Neural progenitor cell (in vitro differentiated cells): ENCODE results near the gene NCOA3. TPM values are rescaled to one million over a fixed set of nuclear protein-coding genes. Genes with fewer than 3 reads are reported as not detected.
"Not testable (repeated sequence)": the region's sequence is repeated elsewhere in the genome, so short reads cannot be mapped to it uniquely, and the experiment has no call there.

Source experiments
- DNase-seq: peaks from one replicate; pipeline ENCODE4 v3.0.0-alpha.2; 2016; ENCODE audit warnings: low spot score
- H2AFZ ChIP-seq: fragments of 200-600 bp; sonication (generic); replicated peaks from 2 replicates; pipeline ENCODE4 v1.6.1; 2016; ENCODE audit warnings: antibody characterized with exemption
- H3F3A ChIP-seq: fragments of 200-600 bp; sonication (generic); 2 replicates; pipeline ENCODE4 v1.6.1; 2016; ENCODE audit warnings: antibody characterized with exemption, low read depth
- H3K27ac ChIP-seq: fragments of 200-600 bp; sonication (generic); 2 replicates; pipeline ENCODE4 v1.5.1; 2016; ENCODE audit warnings: mild to moderate bottlenecking
- H3K27me3 ChIP-seq: fragments of 200-600 bp; sonication (generic); 2 replicates; pipeline ENCODE4 v1.6.1; 2016; ENCODE audit warnings: mild to moderate bottlenecking, moderate library complexity
- H3K36me3 ChIP-seq: fragments of 200-600 bp; sonication (generic); 2 replicates; pipeline ENCODE4 v1.5.1; 2016
- H3K4me1 ChIP-seq: fragments of 200-600 bp; sonication (generic); 2 replicates; pipeline ENCODE4 v1.6.1; 2016; ENCODE audit warnings: mixed run types
- H3K4me2 ChIP-seq: fragments of 200-600 bp; sonication (generic); 2 replicates; pipeline ENCODE4 v1.6.1; 2016
- H3K4me3 ChIP-seq: fragments of 200-600 bp; sonication (generic); 2 replicates; pipeline ENCODE4 v1.5.1; 2016
- H3K79me2 ChIP-seq: fragments of 200-600 bp; sonication (generic); 2 replicates; pipeline ENCODE4 v1.6.1; 2016; ENCODE audit warnings: low read depth
- H3K9ac ChIP-seq: fragments of 200-600 bp; sonication (generic); 2 replicates; pipeline ENCODE4 v1.6.1; 2016
- H3K9me3 ChIP-seq: fragments of 200-600 bp; sonication (generic); 2 replicates; pipeline ENCODE4 v1.5.1; 2016; ENCODE audit warnings: low read depth
- H4K20me1 ChIP-seq: fragments of 200-600 bp; sonication (generic); 2 replicates; pipeline ENCODE4 v1.6.1; 2016; ENCODE audit warnings: low read depth
- H3K27ac Mint-ChIP-seq: 3 replicates; pipeline ENCODE4 v1.8.0; 2021; ENCODE audit warnings: mixed read lengths
- H3K27me3 Mint-ChIP-seq: 2 replicates; pipeline ENCODE4 v1.8.0; 2022; ENCODE audit warnings: low read depth, mild to moderate bottlenecking, inconsistent platforms, moderate library complexity, mixed read lengths; ENCODE audit not compliant: insufficient read depth
- H3K36me3 Mint-ChIP-seq: 3 replicates; pipeline ENCODE4 v1.8.0; 2021; ENCODE audit warnings: mixed read lengths
- H3K4me1 Mint-ChIP-seq: 3 replicates; pipeline ENCODE4 v1.8.0; 2021; ENCODE audit warnings: mixed read lengths
- H3K4me3 Mint-ChIP-seq: 3 replicates; pipeline ENCODE4 v1.8.0; 2021; ENCODE audit warnings: mild to moderate bottlenecking, moderate library complexity, mixed read lengths
- H3K9me3 Mint-ChIP-seq: 3 replicates; pipeline ENCODE4 v1.8.0; 2020; ENCODE audit warnings: mixed read lengths
- CTCF ChIP-seq: fragments of 200-600 bp; sonication (generic); IDR thresholded peaks from 2 replicates; pipeline ENCODE4 v1.5.1; 2017; ENCODE audit warnings: antibody characterized with exemption, mild to moderate bottlenecking
- EZH2 ChIP-seq: fragments of 200-600 bp; sonication (generic); IDR thresholded peaks from 2 replicates; pipeline ENCODE4 v1.6.1; 2017; ENCODE audit warnings: antibody characterized with exemption, mild to moderate bottlenecking, moderate library complexity
- EZH2phosphoT487 ChIP-seq: fragments of 200-600 bp; sonication (generic); IDR thresholded peaks from 2 replicates; pipeline ENCODE4 v1.6.1; 2017; ENCODE audit warnings: antibody characterized with exemption
- total RNA-seq: library from RNA; depleted of rRNA; stranded (reverse); fragments of >200 nt; gene quantifications from 2 replicates; pipeline ENCODE4 v1.2.3, GENCODE V29; 2015; ENCODE audit warnings: low replicate concordance

NCOA3 gene
- total RNA-seq, 1 donor from 2014 or later: 64.5 TPM

GRCh38 chr20:47551841-47552240, 50.2 kb downstream of the NCOA3 start:
- Histone ChIP-seq H2AFZ (no peak overlapping the region), H3K4me3 (no peak overlapping the region), H3K27me3 (no peaks in the 10 kb centered on the region), H3F3A (peaks cover 11% of the 10 kb centered on the region), H3K9ac (no peak overlapping the region), H3K79me2 (peaks cover 91% of the 10 kb centered on the region), H3K27ac (no peak overlapping the region), H4K20me1 (peaks cover 58% of the 10 kb centered on the region), H3K4me1 (peaks cover 10% of the 10 kb centered on the region), H3K9me3 (no peaks in the 10 kb centered on the region), H3K4me2 (no peak overlapping the region), H3K36me3 (no peaks in the 10 kb centered on the region)
- peaks cover 1% of the 10 kb centered on the region for H3K36me3 Mint-ChIP-seq
- no peak overlapping the region for H3K4me3 Mint-ChIP-seq
- DNase-seq: no peak
- peaks cover 23% of the 10 kb centered on the region for H3K4me1 Mint-ChIP-seq
- no peaks in the 10 kb centered on the region for H3K27me3 Mint-ChIP-seq
- no peak for TF ChIP-seq EZH2phosphoT487
- H3K9me3 Mint-ChIP-seq: peaks cover 4% of the 10 kb centered on the region
- H3K27ac Mint-ChIP-seq: no peak overlapping the region

DNA sequence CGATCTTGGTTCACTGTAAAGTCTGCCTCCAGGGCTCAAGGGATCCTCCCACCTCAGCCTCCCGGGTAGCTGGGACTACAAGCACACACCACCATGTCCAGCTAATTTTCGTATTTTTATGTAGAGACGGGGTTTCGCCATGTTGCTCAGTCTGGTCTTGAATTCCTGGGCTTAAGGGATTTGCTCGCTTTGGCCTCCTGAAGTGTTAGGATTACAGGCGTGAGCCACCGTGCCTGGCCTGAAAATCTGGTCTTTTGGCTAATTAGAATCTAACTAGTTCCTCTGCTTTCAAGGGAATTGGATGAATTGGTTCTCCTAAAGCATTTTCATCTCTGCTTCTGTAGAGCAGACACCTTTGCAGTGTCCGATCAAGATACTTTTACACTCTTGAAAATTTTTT, 51.3 kb downstream of the NCOA3 start:
- no peak overlapping the region for H2AFZ ChIP-seq
- H4K20me1 ChIP-seq: peaks cover 59% of the 10 kb centered on the region
- Mint-ChIP-seq H3K4me1 (peaks cover 32% of the 10 kb centered on the region), H3K36me3 (no peaks in the 10 kb centered on the region), H3K9me3 (peaks cover 4% of the 10 kb centered on the region), H3K27ac (no peak overlapping the region), H3K4me3 (no peak overlapping the region), H3K27me3 (no peaks in the 10 kb centered on the region)
- H3K9me3 ChIP-seq: no peaks in the 10 kb centered on the region
- H3K4me2 ChIP-seq: no peak overlapping the region
- DNase-seq: no peak
- H3F3A ChIP-seq: peaks cover 22% of the 10 kb centered on the region
- TF ChIP-seq EZH2: no peak
- no peak for TF ChIP-seq CTCF
- no peak overlapping the region for H3K4me3 ChIP-seq
- H3K79me2 ChIP-seq: peaks cover 91% of the 10 kb centered on the region
- H3K36me3 ChIP-seq: no peaks in the 10 kb centered on the region
- no peak overlapping the region for H3K9ac ChIP-seq
- peaks cover 22% of the 10 kb centered on the region for H3K4me1 ChIP-seq
- H3K27me3 ChIP-seq: no peaks in the 10 kb centered on the region
- no peak overlapping the region for H3K27ac ChIP-seq

GRCh38 chr20:47553594-47554235, 52.0 kb downstream of the NCOA3 start:
- not testable (repeated sequence) for H3K9me3 ChIP-seq, H3K36me3 Mint-ChIP-seq, H3K9ac ChIP-seq, H2AFZ ChIP-seq, H3K27me3 Mint-ChIP-seq, H3K4me2 ChIP-seq, H3K27ac ChIP-seq, H3K4me3 Mint-ChIP-seq, DNase-seq, H3K4me3 ChIP-seq, H3K36me3 ChIP-seq, H3K9me3 Mint-ChIP-seq, H3K27me3 ChIP-seq, H3K27ac Mint-ChIP-seq
- H3K79me2 ChIP-seq: peaks cover 91% of the 10 kb centered on the region
- peaks cover 30% of the 10 kb centered on the region for H3F3A ChIP-seq
- H4K20me1 ChIP-seq: peaks cover 64% of the 10 kb centered on the region
- H3K4me1 Mint-ChIP-seq: peaks cover 35% of the 10 kb centered on the region
- H3K4me1 ChIP-seq: peaks cover 27% of the 10 kb centered on the region

DNA sequence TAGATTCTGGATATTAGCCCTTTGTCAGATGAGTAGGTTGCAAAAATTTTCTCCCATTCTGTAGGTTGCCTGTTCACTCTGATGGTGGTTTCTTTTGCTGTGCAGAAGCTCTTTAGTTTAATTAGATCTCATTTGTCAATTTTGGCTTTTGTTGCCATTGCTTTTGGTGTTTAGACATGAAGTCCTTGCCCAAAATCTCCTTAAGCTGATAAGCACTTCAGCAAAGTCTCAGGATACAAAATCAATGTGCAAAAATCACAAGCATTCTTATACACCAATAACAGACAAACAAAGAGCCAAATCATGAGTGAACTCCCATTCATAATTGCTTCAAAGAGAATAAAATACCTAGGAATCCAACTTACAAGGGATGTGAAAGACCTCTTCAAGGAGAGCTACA, 52.6 kb downstream of the NCOA3 start:
- peaks cover 35% of the 10 kb centered on the region for H3F3A ChIP-seq
- not testable (repeated sequence) for H3K4me3 ChIP-seq, H3K4me3 Mint-ChIP-seq, H3K27me3 Mint-ChIP-seq, H3K9me3 ChIP-seq, H2AFZ ChIP-seq, H3K27me3 ChIP-seq, H3K36me3 ChIP-seq, H3K9me3 Mint-ChIP-seq, DNase-seq, H3K9ac ChIP-seq, H3K36me3 Mint-ChIP-seq, H3K4me2 ChIP-seq, H3K27ac ChIP-seq, H3K27ac Mint-ChIP-seq
- H3K4me1 ChIP-seq: peaks cover 33% of the 10 kb centered on the region
- H4K20me1 ChIP-seq: peaks cover 65% of the 10 kb centered on the region
- peaks cover 40% of the 10 kb centered on the region for H3K4me1 Mint-ChIP-seq
- peaks cover 91% of the 10 kb centered on the region for H3K79me2 ChIP-seq

GRCh38 chr20:47557218-47557617, 55.5 kb downstream of the NCOA3 start:
- no peaks in the 10 kb centered on the region for H3K9me3 ChIP-seq
- no peaks in the 10 kb centered on the region for H3K27me3 ChIP-seq
- H3K4me2 ChIP-seq: peak overlapping the region; percentile 31
- peaks cover 72% of the 10 kb centered on the region for H4K20me1 ChIP-seq
- H2AFZ ChIP-seq: no peak overlapping the region
- H3K4me1 ChIP-seq: peaks cover 35% of the 10 kb centered on the region
- H3K9me3 Mint-ChIP-seq: peaks cover 4% of the 10 kb centered on the region
- peak overlapping the region; percentile 3 for H3K27ac ChIP-seq
- H3K36me3 Mint-ChIP-seq: no peaks in the 10 kb centered on the region
- H3K27me3 Mint-ChIP-seq: no peaks in the 10 kb centered on the region
- H3K27ac Mint-ChIP-seq: no peak overlapping the region
- peaks cover 91% of the 10 kb centered on the region for H3K79me2 ChIP-seq
- H3K36me3 ChIP-seq: no peaks in the 10 kb centered on the region
- peaks cover 29% of the 10 kb centered on the region for H3K4me1 Mint-ChIP-seq
- no peak overlapping the region for H3K9ac ChIP-seq
- no peak overlapping the region for H3K4me3 Mint-ChIP-seq
- no peak overlapping the region for H3K4me3 ChIP-seq
- peaks cover 32% of the 10 kb centered on the region for H3F3A ChIP-seq
- no peak for DNase-seq
- TF ChIP-seq EZH2phosphoT487: no peak
- TF ChIP-seq CTCF: no peak
- TF ChIP-seq EZH2: no peak
